Mucosa of descending colon (tissue), 3 donors: ENCODE measurements around the gene ECI2. TPM values are rescaled to one million over a fixed set of nuclear protein-coding genes. Genes with fewer than 3 reads are reported as not detected.

ENCODE experiments used
- ATAC-seq: fragments of 200-7000 bp; cut with Tn5 transposase; one replicate; pipeline ENCODE4 v1.9.1; 2020; ENCODE audit warnings: mild to moderate bottlenecking, moderate library complexity
- DNase-seq, 3 donors: peaks; one replicate each; pipeline ENCODE4 v3.0.0-alpha.2; 2020
- H3K36me3 ChIP-seq: fragments of 200-600 bp; one replicate; pipeline ENCODE4 v1.8.0; 2021; ENCODE audit warnings: low read depth, mild to moderate bottlenecking
- H3K4me1 ChIP-seq: fragments of 200-600 bp; one replicate; pipeline ENCODE4 v1.8.0; 2021; ENCODE audit warnings: low read depth, mild to moderate bottlenecking
- H3K4me3 ChIP-seq: fragments of 200-600 bp; one replicate; pipeline ENCODE4 v1.8.0; 2021; ENCODE audit warnings: mild to moderate bottlenecking
- H3K9me3 ChIP-seq: fragments of 200-600 bp; one replicate; pipeline ENCODE4 v1.8.0; 2021; ENCODE audit warnings: mild to moderate bottlenecking
- CTCF ChIP-seq: fragments of 200-600 bp; IDR thresholded peaks from one replicate; pipeline ENCODE4 v1.8.0; 2022; ENCODE audit warnings: antibody characterized with exemption, mild to moderate bottlenecking
- intact Hi-C, 2 donors: fragments of 100-400 bp; cut with DNase I in 1 of 2; cut with micrococcal nuclease in 1 of 2; formaldehyde crosslinking; loops; one replicate each; pipeline versions ENCODE4 v1.11.0 to v1.11.1; 2022; cut with DNase I, micrococcal nuclease
- total RNA-seq, 3 donors: library from RNA; stranded (reverse); fragmentation: NEBNext Ultra II Directional in 2 of 3; extraction: Animal tissue kit (Norgen Biotek cat#: 25700) in 2 of 3; gene quantifications; one replicate each; pipeline versions ENCODE4 v1.2.1 to v1.2.4, GENCODE V29; 2021 to 2023
- donor health status: DM: no; HTN: no; CAD: no; lungs with moderate emphysema.
- donor health status: DM: no; HTN: no; CAD: no.
- donor health status: DM: no; HTN: yes; CAD: no.

The ECI2 gene
- total RNA-seq, 3 donors from 2014 or later: 56.3 to 92.3 (median 61.9) TPM

- no peak for DNase-seq
- TF ChIP-seq CTCF: no peak
- ATAC-seq: no peak
- peaks cover 3% of the 10 kb centered on the region for H3K4me1 ChIP-seq
- intact Hi-C loops: no loop called here
- no peak overlapping the region for H3K4me3 ChIP-seq
- no peaks in the 10 kb centered on the region for H3K36me3 ChIP-seq
- H3K9me3 ChIP-seq: no peaks in the 10 kb centered on the region
Measured at GRCh38 chr6:4159491-4159890, 24.1 kb upstream of the ECI2 start.

GRCh38 chr6:4157506-4157905 lies 22.1 kb upstream of the ECI2 start:
- no peaks in the 10 kb centered on the region for H3K9me3 ChIP-seq
- TF ChIP-seq CTCF: no peak
- H3K36me3 ChIP-seq: no peaks in the 10 kb centered on the region
- ATAC-seq: no peak
- DNase-seq: no peak
- intact Hi-C loops: no loop called here
- H3K4me1 ChIP-seq: peaks cover 3% of the 10 kb centered on the region
- no peak overlapping the region for H3K4me3 ChIP-seq

- intact Hi-C loops: no loop called here
- Histone ChIP-seq H3K9me3 (no peaks in the 10 kb centered on the region), H3K36me3 (no peaks in the 10 kb centered on the region), H3K4me1 (peaks cover 3% of the 10 kb centered on the region), H3K4me3 (no peak overlapping the region)
- DNase-seq: peak in 2 of 3 donors; percentile 38 to 90
- TF ChIP-seq CTCF: peak; percentile 74
- ATAC-seq: peak; percentile 99
Measured at GRCh38 chr6:4155848-4156466, 20.6 kb upstream of the ECI2 start.

- no peak for ATAC-seq
- intact Hi-C loops: no loop called here
- TF ChIP-seq CTCF: no peak
Measured at GRCh38 chr6:4153514-4153985, 18.2 kb upstream of the ECI2 start.

DNA sequence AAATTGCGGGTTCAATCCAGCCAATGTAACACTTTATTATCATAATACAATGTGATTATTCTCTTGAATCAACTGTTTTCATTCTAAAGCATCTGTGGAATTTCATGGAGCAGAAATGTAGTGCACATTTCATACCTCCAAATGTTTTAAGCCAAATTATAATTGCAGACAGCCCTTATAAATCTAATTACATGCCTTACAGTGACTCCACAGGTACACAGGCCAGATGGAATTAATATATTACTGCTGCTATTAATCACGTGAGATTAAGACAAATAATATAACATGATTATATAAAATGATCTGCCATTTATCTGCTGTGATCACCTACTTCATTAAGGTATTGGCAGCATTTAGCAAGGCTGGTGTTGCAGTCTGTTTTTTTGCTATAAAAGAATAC lies 9.7 kb upstream of the ECI2 start:
- no peak for ATAC-seq
- H3K9me3 ChIP-seq: no peaks in the 10 kb centered on the region
- no peak for DNase-seq
- H3K4me1 ChIP-seq: no peaks in the 10 kb centered on the region
- no peak for TF ChIP-seq CTCF
- no peaks in the 10 kb centered on the region for H3K36me3 ChIP-seq
- H3K4me3 ChIP-seq: no peak overlapping the region
- intact Hi-C loops: no loop called here

More at GRCh38 chr6:4153514-4153985, 18.2 kb upstream of the ECI2 start:
- no peak for DNase-seq
- H3K36me3 ChIP-seq: no peaks in the 10 kb centered on the region
- peaks cover 3% of the 10 kb centered on the region for H3K4me1 ChIP-seq
- no peak overlapping the region for H3K4me3 ChIP-seq
- H3K9me3 ChIP-seq: no peaks in the 10 kb centered on the region
